Measurements from ENCODE around the gene RELN.

Gene RELN

DNA sequence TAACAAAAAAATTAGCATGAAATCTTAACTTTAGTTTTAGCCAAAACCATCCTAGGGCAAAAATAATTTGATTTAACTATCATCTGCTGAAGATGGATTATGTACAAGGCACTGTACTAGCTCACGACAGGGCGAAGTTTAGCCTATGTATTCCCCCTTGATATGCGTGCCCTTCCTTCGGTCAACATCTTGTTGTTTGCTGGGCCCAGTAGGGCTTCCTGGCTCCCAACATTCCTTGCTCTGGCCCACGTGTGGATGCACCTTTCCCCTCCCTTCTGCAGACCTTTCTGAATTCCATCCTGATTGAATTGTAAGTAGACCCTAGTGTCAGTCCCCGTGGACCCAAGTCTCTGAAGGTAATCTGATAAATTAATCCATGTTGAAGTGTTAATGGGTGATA lies 212.0 kb downstream of the RELN start:
- DNase-seq: no peak

DNA sequence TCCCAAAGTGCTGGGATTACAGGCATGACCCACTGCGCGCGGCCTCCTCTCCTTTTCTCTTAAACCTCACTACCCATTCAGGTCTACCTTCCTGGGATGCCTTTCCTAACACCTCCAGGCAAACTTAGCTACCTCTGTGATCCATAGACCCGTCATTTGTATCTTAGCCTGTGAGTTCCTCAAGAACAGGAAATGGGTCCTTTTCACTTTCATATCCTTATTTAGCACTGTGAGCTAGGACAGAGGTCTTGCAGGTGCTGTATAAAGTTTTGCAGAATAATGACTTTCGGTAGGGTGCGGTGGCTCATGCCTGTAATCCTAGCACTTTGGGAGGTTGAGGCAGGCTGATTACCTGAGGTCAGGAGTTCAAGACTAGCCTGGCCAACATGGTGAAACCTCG lies 215.7 kb downstream of the RELN start:
- no peak for DNase-seq

DNA sequence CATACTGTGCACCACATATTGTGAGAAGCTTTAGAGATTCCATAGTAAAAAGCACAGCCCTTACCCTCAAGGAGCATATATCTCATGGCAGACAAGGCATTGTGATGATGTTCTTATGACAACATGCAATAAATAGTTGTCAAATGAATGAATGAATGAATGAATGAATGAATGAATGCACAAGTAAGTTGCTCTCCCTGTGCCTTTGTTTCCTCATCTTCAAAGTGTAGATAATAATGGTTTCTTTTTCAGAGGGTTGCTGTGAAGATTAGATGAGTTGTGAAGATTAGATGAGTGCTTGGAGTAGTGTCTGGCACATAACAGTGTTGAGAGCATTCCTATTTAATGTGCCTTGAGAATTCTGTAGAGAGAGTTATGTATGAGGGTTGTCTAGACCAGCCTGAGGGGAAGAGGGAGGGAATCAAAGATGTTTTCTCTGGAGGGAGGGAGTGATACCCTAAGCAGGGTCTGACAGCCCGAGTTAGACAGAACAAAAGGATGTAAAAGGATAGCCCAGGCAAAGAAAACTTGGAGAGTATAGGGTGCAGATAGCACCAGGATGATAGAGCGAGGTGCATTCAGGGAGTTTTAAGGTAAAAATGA lies 217.2 kb downstream of the RELN start:
- no peak for DNase-seq

DNA sequence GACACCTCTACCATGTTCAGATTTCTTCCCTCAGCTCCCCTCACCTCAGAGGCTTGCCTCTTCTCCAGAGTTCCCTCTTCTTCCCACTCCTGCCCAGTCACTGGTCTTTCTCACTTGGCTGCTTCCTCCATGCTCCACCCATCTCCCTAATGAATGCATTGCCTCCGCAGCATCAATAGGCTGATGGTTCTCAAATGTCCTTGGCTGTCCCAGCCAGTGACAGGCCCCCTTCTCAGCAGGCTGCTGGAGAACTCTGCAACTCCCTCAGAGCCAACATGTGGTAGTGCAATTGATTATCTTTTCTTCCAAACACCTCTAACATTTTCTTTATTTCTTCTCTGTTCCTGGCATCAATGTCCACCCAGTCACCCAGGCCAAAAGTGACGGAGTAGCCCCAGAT lies 218.2 kb downstream of the RELN start:
- DNase-seq: no peak

DNA sequence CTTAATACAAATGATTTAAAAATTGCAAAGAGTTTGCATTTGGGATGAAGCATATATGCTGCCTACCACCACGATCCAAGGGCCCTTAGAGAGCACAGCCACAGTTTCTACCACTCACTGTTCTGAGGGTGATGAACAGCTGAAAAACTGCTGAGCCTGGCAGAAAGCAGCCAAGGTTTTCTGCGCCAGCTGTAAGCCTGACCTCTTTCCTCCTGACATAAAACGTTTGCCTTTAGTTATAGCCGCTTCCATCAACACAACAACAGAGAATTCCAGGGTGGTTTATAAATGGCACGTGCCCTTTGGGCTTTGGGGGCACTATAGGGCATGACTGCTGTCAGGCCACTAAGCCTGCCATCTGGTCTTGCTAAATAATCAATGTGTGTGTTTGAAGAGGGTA lies 222.8 kb downstream of the RELN start:
- DNase-seq: no peak

DNA sequence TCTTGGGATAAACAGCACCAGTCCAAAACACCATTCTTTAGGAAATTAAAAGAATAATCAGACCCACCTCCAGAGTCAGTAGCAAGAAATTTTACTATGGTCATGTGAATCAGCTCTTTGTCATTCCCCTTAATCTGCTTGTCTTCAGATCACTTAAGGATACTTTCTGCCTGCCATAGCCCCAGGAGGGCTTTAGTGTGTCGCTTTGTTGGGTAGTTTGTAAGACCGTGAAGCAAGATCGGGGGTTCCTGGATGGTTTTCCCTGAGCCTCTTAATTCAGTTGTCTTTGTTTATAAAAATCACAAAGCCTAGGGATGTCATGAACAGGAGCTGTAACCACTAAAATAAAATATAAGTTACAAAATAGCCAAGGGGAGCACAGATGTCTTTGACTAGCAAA lies 223.6 kb downstream of the RELN start:
- DNase-seq: no peak

DNA sequence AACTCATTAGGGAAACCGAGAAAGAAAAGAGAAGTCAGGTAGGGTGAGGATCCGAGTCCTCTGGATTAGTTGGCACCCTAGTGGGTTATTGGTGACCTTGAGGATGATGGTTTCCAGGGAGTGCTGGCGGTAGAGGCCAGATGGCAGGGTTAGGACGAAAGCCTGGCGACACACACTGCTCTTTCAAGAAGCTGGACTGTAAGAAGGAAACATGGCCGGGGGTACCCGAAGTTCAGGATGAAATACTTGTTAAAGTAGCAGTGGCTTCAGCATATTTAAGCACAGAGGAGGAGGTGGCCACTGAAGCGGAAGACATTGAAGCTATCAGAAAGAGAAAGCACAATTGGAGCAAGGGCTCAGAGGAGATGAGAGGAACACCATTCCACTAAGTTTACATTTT lies 224.6 kb downstream of the RELN start:
- DNase-seq: no peak

DNA sequence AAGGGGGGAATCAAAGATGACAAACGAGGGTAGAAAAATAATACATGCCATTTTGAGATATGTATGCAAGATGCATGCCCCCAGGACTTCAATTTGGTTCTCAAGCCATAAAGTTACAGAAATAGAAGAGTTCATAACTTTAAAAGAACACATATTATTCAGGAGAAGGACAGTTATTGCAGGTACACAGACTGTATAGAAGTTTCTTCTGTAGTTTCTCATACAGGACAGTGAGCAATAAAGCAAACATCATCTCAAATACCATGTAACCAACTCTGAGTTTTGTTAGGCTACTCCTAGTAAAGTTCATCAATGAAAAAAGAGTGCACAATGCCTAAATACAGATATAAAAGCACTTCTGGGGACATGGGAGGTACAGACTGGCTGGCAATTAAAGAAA lies 226.6 kb downstream of the RELN start:
- no peak for DNase-seq

DNA sequence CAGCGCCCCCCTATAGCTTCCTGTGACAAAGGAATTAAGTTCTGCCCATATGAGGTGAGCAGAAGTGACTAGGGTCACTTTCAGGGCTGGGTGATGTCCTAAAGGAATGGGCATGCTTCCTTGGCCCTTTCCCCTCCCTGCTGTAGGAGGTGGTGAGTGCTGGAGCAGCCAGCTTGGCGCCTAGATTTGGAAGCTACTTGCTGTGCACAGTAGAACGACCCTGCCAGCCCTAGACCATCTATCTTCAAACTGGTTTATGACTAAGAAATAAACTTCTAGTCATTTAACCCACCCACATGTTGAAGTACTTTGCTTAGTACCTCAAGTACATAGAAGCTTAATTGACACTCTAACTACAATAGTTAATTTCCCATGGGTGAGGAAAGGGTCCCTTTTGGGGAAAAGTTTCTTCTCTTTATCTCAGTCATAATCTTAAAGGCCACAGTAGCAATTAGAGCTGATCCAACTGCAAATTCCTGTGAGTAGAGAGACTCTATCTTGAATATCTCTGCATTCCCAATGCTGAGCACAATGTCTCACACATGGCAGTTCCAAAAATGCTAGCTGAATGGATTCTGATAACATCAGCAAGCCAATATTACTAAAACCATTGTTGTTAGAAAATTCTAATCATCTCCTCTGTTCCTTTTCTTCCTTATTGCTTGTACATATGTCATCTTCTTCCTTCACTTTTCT lies 227.2 kb downstream of the RELN start:
- no peak for DNase-seq

DNA sequence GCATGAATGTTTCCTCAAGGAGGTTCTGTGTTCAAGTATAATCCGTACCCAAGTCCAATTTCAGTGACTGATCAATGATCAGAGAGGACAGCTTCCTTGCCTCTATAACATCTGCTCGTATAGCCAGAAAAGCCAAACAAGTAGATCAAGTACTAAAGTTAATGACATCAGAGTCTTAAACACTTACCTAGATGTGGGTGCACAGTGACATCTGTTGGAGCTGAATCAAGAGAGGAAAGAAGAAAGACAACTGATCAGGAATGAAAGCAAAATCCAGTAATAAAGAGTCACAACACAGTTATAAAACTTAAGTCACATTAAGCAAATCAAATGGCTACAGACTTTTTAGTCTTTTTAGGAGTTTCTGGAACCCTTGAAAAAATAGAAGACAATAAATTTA lies 236.5 kb downstream of the RELN start:
- peak; percentile 90 for DNase-seq

DNA sequence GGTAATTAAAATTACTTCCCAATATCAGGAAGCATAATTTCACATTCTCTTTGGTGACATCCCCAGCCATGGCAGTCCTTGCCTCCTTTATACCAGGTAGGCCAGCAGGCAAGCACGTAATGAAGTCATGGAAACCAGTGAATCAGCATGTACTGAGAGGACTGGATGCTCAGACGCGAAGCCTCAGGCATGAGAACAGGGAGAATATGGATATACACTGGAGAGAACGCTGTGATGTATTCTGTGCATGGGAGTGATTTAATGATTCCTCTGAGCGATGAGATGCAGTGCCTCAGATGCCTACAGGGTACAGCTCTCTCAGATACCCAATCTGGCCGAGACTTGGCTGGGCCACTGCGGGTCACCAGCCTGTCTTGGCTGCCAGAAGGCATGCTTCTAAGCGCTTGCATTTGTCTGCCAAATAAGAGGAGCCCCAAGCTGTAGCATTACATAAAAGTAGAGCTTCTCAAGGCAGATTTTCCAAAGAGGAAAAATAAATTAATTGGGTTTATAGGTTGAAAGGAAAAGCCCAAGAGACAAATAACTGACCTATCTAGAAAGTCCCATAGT lies 238.1 kb downstream of the RELN start:
- no peak for DNase-seq

DNA sequence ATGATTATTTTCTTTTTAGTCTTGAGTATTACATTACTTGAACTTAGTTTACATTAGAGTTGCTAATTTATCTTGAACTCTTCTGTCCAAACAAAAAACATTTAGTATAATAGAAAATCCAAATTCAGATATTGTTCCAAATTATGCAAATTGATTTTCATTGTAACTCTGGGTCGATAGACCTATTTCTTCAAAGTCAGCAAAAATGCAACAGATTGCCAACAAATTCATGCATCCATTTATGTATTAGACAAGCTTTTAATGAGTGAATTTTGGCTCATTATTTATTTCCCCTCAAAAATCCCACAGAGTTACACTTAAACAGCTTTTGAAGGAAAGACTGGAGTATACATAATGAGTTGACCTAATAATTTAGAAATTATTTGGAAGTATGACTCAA lies 240.8 kb downstream of the RELN start:
- no peak for DNase-seq

DNA sequence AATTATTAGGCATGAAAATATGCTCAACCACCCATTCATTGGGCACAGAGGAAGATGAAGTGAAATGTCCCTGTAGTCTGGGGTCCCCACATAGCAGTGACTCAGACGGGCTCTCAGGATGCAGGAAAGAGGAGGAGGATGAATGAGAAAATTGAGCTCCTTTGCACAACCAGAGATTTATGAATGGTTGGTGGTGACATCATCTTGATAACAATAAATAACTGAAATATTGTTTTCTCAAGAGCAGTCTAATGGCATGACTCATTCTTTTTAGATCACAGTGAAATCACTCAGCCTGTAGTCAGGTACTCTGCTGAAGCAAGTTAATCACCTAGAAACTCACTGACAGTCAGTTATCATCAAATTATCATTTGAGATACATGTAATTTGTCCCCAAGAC lies 254.1 kb downstream of the RELN start:
- no peak for DNase-seq

DNA sequence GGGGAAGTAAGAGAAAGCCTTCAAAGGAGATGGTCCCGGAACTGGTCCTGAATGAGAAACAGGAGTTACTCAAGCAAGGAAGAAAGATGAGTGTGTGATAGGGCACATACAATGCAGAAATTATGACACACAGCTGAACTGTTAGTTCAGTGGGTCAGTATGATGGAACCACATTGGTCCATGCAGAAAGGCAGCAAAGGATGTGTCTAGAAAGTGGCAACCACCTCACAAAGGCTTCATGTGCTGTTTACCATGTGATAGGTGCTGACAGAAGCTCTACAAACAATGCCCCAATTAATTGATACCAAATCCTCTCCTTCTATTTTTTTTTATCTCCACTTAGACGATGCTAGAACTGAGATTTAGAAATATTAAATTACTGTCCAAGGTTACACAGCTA lies 258.3 kb downstream of the RELN start:
- DNase-seq: no peak

DNA sequence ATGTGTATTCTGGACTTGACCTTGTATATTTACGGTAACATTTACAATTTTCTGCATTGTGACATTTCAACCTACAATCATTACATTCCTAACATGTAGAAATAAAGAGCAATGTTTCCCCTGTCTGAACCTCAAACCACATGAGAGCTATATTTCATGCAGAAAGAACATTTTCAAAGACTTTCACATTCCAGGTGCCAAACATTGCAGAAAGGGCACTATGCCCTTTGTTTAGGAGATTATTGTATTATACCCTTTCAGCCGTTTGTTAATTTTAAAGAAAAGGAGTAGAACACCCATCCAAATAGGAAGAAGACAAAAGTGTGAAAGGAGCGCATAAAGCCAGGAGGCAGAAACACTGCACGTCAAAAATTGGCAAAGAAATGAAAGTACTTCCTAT lies 260.4 kb downstream of the RELN start:
- DNase-seq: no peak

DNA sequence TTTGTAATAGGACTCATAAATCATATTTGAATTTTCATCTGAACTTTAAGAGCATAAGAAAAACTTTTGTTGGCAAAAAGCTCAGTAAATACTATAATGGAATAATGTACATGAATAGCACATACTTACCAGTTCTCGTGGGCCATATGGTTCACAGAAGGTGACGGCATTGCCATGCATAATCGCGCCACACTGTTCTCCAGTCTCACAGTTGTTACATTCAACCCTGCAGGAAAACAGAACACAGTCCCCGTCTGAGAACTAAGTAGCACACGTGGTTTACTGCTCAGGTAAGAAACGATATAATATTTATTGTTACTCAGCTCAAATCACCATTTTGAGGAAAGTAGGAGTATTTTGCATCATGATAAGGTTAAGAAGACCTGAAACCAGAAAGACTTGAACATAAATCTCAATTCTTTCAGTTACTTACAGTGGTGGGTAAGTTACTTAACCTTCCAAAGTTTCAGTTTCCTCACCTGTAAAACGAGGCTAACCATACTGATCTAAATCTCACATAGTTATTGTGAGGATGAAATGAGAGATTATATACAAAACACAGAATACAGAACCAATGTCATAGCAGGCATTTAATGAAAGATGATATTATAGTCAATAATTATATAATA lies 261.4 kb downstream of the RELN start:
- DNase-seq: peak; percentile 36

DNA sequence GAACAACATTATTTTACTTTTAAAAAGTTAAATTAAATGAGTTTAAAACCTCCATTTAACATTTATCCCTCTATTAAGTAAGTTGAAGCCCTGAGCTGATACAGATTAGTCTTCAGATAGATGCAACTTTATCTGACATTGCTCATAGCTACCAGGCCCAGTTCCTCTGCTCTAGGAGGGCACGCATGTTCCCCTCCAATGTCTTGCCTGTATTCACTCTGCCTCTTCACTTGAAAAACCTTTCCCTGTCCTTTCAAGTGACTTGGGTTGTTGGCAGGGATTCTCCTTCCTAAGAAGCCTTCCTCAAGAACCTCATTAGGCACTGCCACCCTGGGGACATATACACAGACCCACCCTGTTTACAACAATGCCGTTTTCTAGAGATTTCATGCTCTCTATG lies 270.4 kb downstream of the RELN start:
- DNase-seq: no peak

DNA sequence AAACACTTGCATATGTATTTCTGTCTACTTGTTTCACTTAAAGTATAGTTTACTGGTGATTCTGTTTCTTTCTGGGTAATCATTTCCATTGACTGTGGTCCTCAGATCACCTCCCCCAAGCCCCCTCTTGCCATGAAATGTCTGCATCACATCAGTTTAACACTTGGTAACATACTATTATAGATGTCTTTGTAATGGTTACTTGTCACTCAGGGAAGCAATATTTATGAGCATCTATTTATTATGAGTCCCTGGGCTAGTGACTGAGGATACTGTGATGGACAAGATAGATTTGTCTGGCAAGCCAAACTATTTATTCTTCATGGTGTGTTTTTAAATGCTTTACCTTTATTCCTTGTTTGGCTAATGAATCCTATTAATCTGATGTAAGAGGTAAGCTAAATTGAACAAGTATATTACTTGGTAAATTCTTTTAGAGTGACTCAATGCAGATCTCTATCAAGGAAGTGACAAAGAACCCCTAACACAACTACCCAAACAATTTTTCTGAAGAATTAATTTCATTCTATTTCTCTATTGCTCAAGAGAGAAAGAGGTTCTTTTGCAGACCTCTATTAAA lies 270.9 kb downstream of the RELN start:
- DNase-seq: no peak

DNA sequence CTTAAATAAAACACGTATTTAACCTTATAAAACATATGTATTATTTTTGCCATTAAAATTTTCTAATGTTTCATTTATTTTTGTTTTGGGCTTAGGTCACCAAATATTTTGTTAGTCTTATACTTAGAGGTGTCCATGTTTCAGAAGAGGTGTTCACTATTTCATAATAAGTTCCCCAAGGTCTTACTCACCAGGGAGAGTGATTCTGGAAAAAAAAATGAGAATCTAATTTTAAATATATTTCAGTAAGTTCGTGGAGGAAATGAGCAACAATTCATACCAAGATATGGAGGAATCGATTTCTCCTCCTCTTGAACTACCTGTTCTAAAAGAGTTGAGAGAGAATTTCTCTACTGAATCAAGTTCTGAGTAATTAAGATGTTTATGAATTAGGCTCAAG lies 271.9 kb downstream of the RELN start:
- DNase-seq: no peak

DNA sequence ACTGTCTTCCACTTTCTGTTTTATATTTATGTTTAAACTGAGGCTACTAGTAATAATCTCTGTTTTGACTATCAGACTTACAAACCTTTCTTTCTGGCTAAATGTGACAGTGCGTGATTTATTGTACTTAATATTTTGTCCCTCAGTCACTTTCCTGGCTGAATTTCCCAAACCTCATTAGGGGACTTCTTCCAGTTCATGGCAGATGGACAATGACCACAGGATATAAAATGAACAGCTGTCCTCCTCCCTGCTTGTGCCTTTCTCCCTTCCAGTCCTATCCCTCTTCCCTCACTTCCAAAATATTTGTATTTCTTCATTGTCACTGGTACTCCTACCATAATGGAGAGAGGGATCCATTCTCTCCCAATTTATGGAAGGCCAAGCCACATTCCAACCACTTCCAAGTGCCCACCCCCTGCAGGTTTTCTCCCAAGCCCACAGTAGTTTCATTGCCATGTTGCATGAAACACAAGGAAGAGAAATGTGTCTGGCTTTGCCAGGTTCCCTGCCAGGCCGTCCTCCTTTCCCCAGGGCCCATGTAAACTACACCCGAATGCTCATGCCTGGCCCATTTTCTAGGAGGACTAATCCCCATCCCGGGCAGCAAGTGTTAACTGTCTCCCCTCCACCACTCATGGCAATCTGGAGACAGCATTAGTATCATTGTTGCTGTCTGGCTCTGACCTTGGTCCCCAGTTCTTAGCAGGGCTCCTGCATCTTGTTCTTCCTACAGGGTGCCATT lies 273.9 kb downstream of the RELN start:
- no peak for DNase-seq

DNA sequence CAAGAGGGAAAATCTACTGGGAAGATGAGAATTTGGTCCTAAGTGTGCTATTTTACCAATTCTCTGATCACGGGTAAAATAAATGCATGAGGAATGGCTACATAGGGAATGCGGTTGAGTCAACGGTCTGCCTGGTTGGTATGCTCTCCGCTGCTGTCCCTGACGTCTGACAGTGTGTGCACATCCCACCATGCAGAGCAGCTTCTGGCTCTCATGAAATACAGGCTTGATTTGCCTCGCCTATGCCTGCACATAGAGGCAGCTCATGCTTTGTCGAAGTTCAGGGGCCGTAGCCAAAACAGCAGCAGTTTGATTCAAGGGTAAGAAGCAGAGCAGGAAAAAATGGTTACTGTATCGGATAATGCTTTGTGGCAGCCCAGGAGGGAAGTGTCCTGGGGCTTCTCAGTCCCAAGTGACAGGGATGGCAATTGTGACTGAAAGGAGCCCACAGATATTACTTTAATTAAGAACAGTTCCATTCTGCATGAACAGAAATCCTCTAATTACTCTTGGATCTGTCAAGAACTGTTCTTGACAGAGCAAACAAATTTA lies 275.0 kb downstream of the RELN start:
- DNase-seq: no peak

DNA sequence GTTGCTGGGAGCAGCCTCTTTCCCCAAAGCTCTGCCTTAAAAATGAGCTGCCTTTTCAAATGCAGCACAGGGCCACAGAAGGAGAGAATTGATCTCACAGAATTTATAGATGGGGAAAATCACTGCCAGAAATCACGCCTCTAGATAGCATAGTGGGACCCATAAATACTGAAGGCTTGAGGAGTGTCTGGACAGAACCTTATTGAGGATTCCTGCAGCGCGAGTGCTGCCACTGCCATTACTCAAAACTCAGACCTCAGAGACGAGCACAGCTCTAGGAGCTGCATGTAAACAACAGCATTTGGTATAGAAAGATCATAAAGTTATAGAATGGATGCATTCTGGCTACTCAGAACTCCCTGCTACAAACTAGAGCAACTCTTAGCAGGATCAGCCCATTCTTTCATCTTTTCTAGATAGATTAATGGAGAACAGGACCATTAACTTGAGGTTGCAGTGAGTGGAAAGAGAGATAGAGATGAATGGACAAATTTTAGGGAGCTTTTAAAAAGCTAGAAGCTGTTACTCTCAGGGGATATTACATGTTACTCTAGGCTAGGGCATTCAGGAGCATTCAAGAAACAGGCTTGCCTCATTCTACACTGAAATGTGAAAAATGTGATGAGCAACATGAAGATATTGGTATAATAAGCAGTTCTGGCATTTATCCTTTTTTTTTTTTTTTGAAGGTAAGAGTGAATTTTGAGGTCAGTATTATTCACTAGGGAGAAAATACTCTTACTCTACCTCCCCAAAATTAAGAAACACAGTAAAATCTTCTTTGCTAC lies 276.3 kb downstream of the RELN start:
- DNase-seq: no peak
